Amniotic epithelial cell (primary cell): ENCODE results near the gene PNLIP.

Experiments used
- DNase-seq: peaks from one replicate; pipeline ENCODE4 v3.0.0-alpha.2; 2010; ENCODE audit warnings: low read depth

Gene PNLIP

GRCh38 chr10:116615199-116615776, 69.6 kb downstream of the PNLIP start:
- DNase-seq = no peak
